C1 segment of cervical spinal cord (tissue), 14 donors: ENCODE data around the gene SRD5A3.
"Not testable (repeated sequence)": the region's sequence is repeated elsewhere in the genome, so short reads cannot be mapped to it uniquely, and the experiment has no call there.

Experiments
- DNase-seq, 14 donors: peaks; one replicate each; lab custom pipeline; 2025; lab: John Stamatoyannopoulos, UW

The SRD5A3 gene

DNA sequence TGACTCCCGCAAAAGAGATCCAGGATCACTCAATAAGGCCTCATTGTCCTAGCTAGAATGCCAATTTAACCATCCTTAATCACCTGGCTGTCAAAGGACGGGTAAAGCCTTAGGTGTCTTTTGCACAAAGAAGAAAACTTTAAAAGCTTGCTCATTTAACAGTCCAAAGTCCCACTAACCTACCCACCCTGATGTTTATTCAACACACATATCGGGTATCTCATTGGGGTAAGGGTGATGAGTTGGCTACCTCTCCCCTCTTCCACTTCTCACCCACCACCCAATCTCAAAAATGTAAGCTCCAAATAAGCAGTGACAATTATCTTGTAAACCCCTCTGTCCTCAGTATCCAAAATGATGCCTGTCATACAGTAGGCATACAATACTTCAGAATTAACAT, 988 bp upstream of the SRD5A3 start:
- no peak for DNase-seq

DNA sequence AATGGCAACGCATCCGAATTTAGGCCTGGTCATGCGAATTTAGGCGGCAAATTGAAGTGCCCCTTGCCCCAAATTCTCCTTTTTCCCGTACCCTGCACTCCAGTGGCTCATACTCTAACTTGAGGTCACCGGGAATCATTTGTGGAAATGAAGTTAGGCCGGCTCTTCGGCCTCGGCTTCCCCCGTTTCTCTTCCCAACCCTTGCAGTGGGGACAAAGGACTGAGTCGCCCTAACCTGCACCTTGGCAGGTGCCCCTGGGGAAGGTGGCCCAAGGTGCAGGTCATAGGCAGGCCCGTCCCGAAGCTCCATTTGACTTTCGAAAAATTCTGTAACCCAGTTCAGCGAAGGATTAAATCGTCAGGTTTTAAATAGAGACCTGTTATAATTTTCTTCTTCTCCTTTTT, 811 bp downstream of the SRD5A3 start:
- DNase-seq = peak in 1 of 14 donors; percentile 51

GRCh38 chr4:55347610-55348228, 1.7 kb downstream of the SRD5A3 start:
- no peak for DNase-seq

DNA sequence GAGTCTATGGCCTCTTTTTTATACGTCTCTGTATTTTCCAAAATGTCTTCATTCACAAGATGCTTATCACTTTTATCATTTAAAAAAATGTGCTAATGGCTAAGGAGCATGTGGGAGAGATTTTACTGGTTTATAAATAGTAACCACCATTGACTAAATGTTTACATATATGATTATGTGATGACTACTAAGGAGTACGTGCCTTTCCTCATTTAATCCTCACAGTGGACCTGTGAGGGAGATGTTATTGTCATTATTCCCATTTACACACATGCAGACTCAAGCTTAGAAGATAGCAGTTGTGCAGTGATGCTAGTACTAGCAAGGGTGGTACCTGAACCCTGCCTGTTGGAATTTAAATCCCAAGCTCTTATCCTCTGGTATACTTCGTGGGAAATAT, 2.4 kb downstream of the SRD5A3 start:
- no peak for DNase-seq

DNA sequence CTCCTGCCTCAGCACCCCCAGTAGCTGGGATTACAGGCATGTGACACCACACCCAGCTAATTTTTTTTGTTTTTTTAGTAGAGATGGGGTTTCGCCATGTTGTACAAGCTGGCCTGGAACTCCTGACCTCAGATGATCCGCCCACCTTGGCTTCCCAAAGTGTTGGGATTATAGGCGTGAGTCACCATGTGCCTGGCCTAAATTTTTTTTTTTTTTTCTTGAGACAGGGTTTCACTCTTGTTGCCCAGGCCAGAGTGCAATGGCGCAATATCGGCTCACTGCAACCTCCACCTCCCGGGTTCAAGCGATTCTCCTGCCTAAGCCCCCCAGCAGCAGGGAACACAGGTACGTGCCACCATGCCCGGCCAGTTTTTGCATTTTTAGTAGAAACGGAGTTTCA, 4.8 kb downstream of the SRD5A3 start:
- not testable (repeated sequence) for DNase-seq

DNA sequence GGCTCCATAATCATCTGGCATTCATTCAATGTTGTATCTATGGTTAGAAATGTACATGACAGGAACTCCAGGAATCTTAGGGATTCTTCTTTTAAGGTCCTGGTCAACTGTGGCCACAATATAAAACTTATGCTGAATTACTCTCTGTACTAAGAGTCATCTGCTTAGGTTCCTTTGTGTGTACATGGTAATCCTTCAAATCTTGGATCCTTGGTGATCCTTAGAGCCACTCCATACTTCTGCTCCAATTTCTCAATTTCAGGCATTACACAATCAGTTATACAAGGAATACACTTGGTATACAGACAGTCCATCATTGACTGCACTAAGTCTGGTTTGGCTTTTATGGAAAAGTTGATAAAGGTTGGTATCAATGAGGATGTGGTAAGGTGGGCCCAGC, 5.8 kb downstream of the SRD5A3 start:
- no peak for DNase-seq

GRCh38 chr4:55352726-55353125, 6.7 kb downstream of the SRD5A3 start:
- DNase-seq = no peak

DNA sequence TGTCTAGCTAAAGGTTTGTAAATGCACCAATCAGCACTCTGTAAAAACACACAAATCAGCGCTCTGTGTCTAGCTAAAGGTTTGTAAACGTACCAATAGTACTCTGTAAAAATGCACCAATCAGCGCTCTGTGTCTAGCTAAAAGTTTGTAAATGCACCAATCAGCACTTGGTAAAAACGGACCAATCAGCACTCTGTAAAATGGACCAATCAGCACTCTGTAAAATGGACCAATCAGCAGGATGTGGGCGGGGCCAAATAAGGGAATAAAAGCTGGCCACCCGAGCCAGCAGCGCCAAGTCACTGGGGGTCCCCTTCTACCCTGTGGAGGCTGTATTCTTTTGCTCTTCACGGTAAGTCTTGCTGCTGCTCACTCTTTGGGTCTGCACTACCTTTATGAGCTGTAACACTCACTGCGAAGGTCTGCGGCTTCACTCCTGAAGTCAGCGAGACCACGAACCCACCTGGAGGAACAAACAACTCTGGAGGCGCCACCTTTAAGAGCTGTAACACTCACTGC, 7.2 kb downstream of the SRD5A3 start:
- DNase-seq = not testable (repeated sequence)

- DNase-seq = no peak
Measured at GRCh38 chr4:55354648-55355047, 8.6 kb downstream of the SRD5A3 start.

GRCh38 chr4:55355555-55355954, 9.5 kb downstream of the SRD5A3 start:
- no peak for DNase-seq

GRCh38 chr4:55356991-55357461, 11.0 kb downstream of the SRD5A3 start:
- no peak for DNase-seq

DNA sequence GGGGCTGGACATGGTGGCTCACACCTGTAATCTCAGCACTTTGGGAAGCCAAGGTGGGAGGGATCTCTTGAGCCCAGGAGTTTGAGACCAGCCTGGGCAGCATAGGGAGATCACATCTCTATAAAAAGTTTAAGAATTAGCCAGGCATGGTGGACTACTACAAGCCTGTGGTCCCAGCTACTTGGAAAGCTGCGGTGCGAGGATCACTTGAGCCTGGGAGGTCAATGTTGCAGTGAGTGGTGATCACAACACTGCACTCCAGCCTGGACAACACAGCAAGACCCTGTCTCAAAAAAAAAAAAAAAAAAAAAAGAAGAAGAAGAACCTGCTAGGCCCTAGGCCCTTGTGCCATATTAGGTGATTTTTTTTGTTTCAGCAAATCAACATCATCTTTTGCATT, 12.2 kb downstream of the SRD5A3 start:
- DNase-seq = no peak

DNA sequence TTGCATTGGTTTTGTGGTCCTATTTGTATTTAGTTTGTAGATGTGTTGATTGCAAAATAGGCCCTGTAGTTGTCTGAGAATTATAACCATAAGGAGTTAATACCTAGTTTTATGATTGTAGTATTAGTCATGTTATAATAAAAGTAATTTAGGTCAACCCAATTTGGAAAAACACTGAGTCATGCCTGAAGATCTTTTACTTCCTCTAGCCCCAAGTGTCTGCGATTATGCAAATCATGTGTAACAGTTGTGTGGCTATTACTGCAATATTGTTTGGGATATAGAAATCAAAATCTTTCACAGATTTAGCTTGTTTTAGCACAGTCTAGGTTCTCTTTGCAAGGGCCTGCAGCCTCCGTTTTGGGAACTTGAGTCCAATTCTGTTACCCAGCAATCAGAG, 12.6 kb downstream of the SRD5A3 start:
- no peak for DNase-seq

DNA sequence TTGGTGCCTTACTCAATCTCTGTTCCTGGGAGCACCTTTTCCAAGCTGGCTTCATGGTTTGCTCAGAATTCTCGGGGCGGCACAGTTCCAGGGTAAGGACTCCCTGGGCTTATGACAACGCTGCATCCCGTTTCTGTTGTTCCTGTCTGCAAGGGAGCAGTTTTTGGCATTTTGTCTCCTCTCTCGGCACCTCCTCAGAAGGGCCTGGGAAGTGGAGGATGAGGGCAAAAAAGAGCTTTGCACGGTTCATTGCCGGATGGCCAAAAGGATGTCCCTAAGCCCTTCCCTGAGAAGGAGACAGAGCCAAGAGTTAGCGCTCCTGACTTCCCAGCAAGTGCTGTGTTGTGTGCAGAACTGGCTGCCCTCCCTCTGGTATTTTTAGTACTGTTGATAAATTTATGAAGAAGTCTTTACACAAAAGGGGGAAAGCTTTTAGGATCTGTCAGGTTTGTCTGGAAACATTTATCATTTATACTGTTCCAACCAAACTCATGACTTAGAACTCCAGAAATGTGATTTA, 13.4 kb downstream of the SRD5A3 start:
- peak in 1 of 14 donors; percentile 46 for DNase-seq

- not testable (repeated sequence) for DNase-seq
Measured at GRCh38 chr4:55362938-55363337, 16.9 kb downstream of the SRD5A3 start.

DNA sequence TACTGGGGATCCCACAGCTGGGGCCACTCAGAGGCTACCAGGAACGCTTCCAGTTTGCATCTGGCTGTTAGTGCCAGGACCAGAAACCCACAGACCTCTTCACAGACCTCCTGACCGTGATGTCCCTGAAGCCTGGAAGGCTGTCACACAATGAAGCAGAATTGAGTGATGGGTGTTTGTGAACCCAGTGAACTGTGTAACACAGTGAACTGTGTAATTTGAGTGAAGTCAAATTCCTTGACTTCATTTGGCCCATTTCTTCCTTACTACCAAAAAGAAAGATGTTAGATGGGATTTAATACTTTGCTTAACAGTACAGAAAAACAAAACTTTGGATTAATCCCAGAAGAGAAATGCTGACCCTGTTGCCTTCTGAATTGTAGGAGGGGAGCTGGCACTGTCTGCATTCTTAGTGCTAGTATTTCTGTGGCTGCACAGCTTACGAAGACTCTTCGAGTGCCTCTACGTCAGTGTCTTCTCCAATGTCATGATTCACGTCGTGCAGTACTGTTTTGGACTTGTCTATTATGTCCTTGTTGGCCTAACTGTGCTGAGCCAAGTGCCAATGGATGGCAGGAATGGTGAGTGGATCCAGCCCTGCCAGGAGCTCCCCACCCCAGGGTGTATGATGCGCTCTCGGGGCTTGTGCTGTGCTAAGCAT, 17.8 kb downstream of the SRD5A3 start:
- peak in 11 of 14 donors; percentile 4 to 74 (median 44) for DNase-seq

GRCh38 chr4:55364691-55365344, 18.8 kb downstream of the SRD5A3 start:
- peak in 11 of 14 donors; percentile 4 to 76 (median 50) for DNase-seq

GRCh38 chr4:55365345-55365728, 19.3 kb downstream of the SRD5A3 start:
- DNase-seq = peak in 2 of 14 donors; percentile 27 to 53

- no peak for DNase-seq
Measured at GRCh38 chr4:55366621-55367020, 20.6 kb downstream of the SRD5A3 start.

GRCh38 chr4:55367084-55367722, 21.2 kb downstream of the SRD5A3 start:
- peak in 1 of 14 donors; percentile 51 for DNase-seq

DNA sequence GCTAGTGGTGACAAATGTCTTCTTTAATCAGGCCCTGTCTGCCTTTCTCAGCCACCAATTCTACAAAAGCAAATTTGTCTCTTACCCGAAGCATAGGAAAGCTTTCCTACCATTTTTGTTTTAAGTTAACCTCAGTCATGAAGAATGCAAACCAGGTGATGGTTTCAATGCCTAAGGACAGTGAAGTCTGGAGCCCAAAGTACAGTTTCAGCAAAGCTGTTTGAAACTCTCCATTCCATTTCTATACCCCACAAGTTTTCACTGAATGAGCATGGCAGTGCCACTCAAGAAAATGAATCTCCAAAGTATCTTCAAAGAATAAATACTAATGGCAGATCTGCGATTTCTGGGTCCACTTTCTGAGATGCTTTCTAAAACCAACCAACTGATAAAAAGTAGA, 23.9 kb downstream of the SRD5A3 start:
- DNase-seq = no peak

- peak in 1 of 14 donors; percentile 11 for DNase-seq
Measured at GRCh38 chr4:55372259-55372658, 26.2 kb downstream of the SRD5A3 start.
